ENCODE measurements around the gene LCNL1. TPM values are rescaled to one million over a fixed set of nuclear protein-coding genes. Genes with fewer than 3 reads are reported as not detected.
A peak's percentile ranks its signal among the peaks of the same experiment; 100 is the strongest.

The LCNL1 gene
- total RNA-seq, 6 donors from 2014 or later: 0.61 to 6.3 (median 1.8) TPM; not detected in 1

DNA sequence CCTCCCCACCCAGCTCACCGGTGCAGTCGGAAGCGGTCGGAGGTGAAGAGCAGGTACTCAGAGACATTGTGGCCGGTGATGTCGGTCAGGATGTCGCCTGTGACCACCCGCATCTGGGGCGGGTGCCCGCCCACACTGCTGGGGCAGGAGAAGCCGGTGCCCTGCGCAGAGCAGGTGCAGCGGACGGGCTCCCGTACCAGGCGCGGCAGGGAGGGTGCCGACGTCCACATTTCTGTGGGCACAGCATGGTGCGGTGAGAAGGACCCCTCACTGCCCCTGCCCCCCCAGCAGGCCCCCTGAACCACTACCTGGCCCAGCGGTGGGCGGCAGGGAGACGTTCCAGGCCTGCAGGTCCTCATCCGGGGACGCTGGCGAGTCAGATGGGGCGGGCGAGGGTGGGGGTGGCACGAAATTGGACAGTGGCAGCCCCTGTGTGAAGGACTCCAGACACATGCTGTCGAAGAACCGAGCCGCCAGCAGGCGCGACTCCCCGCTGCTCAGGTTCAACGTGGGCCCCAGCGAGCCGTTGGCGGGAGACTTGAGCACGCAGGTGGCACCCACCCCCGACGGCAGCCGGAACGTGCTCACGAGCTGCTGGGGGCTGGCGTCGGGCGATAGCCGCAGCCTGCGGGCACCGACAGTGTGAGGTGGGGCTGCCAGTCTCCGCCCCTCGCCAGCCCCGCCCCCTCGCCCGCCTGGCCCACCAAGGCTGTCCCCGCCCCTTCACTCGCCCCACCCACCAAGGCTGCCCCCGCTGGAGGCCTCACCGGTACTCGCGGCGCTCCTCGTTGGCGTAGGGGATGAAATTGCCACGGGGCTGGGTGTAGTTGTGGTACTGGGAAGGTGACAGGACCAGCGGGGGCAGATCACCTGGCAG lies 30.1 kb downstream of the LCNL1 start:
- no peaks in the 10 kb centered on the region for H3K4me1 ChIP-seq

DNA sequence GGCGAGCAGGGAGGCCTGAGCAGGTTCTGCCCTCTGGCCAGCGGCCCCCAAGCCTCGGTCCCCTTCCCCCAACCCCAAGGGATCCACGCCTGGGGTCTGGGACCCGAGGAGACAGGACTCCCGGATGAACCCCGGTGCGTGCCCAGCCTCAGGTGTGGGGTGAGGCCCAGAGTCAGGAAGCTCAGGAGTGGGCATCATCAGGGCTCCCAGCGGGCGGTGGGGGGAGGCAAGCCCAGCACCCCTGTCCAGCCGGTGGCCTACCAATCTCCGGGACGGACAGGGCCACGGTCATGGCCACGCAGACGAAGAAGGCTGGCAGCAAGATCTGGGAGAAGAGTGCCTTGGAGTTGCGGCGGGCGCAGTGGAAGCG lies 30.8 kb downstream of the LCNL1 start:
- 93 to 96% methylated on average over 12 of the region's 20 CpGs for WGBS, 2 donors
- H3K27ac ChIP-seq: no peak overlapping the region
- no peaks in the 10 kb centered on the region for H3K27me3 ChIP-seq
- H3K4me3 ChIP-seq: no peak overlapping the region
- DNase-seq: peak in 1 of 2 donors; percentile 75
- H3K4me1 ChIP-seq: no peaks in the 10 kb centered on the region
- ATAC-seq (ENCODE audit: low FRiP score in 2 of 2): no peak
- no peaks in the 10 kb centered on the region for H3K9me3 ChIP-seq
- TF ChIP-seq POLR2AphosphoS5 (IDR thresholded peaks at IDR 0.05): no peak
- TF ChIP-seq, protein P1, sequence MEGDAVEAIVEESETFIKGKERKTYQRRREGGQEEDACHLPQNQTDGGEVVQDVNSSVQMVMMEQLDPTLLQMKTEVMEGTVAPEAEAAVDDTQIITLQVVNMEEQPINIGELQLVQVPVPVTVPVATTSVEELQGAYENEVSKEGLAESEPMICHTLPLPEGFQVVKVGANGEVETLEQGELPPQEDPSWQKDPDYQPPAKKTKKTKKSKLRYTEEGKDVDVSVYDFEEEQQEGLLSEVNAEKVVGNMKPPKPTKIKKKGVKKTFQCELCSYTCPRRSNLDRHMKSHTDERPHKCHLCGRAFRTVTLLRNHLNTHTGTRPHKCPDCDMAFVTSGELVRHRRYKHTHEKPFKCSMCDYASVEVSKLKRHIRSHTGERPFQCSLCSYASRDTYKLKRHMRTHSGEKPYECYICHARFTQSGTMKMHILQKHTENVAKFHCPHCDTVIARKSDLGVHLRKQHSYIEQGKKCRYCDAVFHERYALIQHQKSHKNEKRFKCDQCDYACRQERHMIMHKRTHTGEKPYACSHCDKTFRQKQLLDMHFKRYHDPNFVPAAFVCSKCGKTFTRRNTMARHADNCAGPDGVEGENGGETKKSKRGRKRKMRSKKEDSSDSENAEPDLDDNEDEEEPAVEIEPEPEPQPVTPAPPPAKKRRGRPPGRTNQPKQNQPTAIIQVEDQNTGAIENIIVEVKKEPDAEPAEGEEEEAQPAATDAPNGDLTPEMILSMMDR (IDR thresholded peaks at IDR 0.05): no peak
- no peak for TF ChIP-seq EP300 (IDR thresholded peaks at IDR 0.05)
- TF ChIP-seq POLR2A (IDR thresholded peaks at IDR 0.05): no peak
- H3K36me3 ChIP-seq: peaks cover 0 to 78% (median 53%) of the 10 kb centered on the region in 4 donors

More for the DNA sequence above, 30.1 kb downstream of the LCNL1 start:
- Histone ChIP-seq H3K9me3 (no peaks in the 10 kb centered on the region), H3K36me3 (peaks cover 0 to 79% (median 54%) of the 10 kb centered on the region in 4 donors), H3K27ac (no peak overlapping the region), H3K27me3 (no peaks in the 10 kb centered on the region), H3K4me3 (no peak overlapping the region)
- ATAC-seq (ENCODE audit: low FRiP score in 2 of 2) (no peak), DNase-seq (peak in 1 of 2 donors; percentile 82)
- 86 to 95% methylated on average over 7 to 53 of the region's 67 CpGs for WGBS, 2 donors
- no peak for TF ChIP-seq EP300 (IDR thresholded peaks at IDR 0.05)
- TF ChIP-seq POLR2A (IDR thresholded peaks at IDR 0.05): no peak
- no peak for TF ChIP-seq POLR2AphosphoS5 (IDR thresholded peaks at IDR 0.05)
- TF ChIP-seq, protein P1 (IDR thresholded peaks at IDR 0.05): no peak

DNA sequence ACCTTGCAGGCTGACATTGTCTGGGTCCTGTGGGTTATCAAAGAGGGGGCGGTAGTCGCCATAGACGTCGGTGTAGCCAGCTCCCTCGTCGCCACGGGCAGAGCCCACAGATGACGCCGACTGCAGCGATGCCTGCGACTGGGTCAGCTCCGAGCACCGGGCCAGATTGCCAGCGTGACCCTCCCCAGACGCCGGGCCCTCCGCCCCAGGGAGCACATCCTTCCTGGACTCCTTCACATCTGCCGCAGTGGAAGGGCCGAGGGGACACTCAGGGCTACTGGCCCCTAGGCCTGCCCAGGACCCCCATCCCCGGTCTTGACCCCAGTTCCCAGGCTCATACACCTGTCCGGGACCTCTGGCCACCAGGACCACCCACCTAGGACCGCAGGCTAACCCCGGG lies 31.4 kb downstream of the LCNL1 start:
- peaks cover 0 to 77% (median 53%) of the 10 kb centered on the region in 4 donors for H3K36me3 ChIP-seq
- WGBS, 2 donors: 91% methylated on average over 23 of the region's 23 CpGs; no CpG with 5 or more reads in 1 of the 2 donors
- H3K27ac ChIP-seq: no peak overlapping the region
- no peaks in the 10 kb centered on the region for H3K9me3 ChIP-seq
- DNase-seq: peak in 1 of 2 donors; percentile 73
- H3K27me3 ChIP-seq: no peaks in the 10 kb centered on the region
- H3K4me3 ChIP-seq: no peak overlapping the region
- H3K4me1 ChIP-seq: no peaks in the 10 kb centered on the region
- no peak for TF ChIP-seq POLR2A (IDR thresholded peaks at IDR 0.05)
- no peak for TF ChIP-seq POLR2AphosphoS5 (IDR thresholded peaks at IDR 0.05)
- TF ChIP-seq, protein P1 (IDR thresholded peaks at IDR 0.05): no peak
- ATAC-seq (ENCODE audit: low FRiP score in 2 of 2): no peak

DNA sequence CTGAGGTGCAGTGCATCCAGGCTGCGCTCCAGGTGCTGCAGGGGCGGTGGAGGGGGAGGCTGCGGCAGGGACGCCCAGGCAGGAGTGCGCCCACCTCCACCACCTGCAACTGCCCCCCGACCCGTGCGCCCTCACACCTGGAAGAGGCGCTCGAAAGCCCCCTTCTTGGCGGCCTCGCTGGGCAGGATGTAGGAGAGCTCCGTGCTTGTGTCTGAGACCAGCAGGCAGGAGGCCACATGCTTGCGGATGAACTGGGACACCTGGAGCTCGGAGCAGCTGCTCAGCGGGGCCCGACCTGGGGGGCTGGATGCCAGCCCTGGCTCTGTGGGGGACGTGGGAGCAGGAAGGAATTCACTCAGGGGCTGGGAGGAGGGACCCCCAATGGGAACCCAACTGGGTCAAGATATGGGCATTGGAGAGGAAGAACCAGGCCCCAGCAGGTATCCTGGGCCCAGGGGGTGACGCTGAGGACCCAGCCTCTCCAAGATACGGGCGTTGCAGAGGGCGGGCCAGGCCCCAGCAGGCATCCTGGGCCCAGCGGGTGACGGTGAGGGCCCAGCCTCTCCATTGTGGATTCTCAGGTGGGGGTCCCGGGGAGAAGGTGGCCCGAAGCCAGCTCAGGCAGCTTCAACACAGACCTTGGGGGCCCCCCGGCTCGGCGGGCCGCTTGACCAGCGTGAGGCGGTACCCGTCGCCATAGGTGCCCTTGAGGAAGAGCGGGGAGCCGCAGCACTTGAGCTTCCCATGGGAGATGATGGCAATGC lies 32.2 kb downstream of the LCNL1 start:
- 95 to 96% methylated on average over 15 to 36 of the region's 36 CpGs for WGBS, 2 donors
- ATAC-seq (ENCODE audit: low FRiP score in 2 of 2) (no peak), DNase-seq (peak in 1 of 2 donors; percentile 69)
- H3K4me3 ChIP-seq: no peak overlapping the region
- H3K36me3 ChIP-seq: peaks cover 0 to 69% (median 47%) of the 10 kb centered on the region in 4 donors
- no peak overlapping the region for H3K27ac ChIP-seq
- no peaks in the 10 kb centered on the region for H3K27me3 ChIP-seq
- H3K9me3 ChIP-seq: no peaks in the 10 kb centered on the region
- no peaks in the 10 kb centered on the region for H3K4me1 ChIP-seq
- TF ChIP-seq POLR2A (IDR thresholded peaks at IDR 0.05): no peak
- TF ChIP-seq POLR2AphosphoS5 (IDR thresholded peaks at IDR 0.05): no peak

DNA sequence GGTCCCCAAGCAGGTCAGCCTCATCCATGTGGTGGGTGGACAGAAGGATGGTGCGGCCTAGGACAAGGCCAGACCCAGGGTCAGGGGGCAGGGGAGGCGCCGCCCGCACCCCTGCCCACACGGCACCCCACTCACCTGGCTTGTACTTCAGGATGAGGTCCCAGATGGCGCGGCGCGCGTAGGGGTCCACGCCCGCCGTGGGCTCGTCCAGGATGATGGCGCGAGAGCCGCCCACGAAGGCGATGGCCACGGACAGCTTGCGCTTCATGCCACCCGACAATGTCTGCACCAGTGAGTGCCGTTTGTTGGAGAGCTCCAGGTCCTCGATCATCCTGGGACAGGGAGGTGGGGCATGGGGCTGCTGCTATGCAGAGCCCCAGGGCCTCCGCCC lies 32.7 kb downstream of the LCNL1 start:
- Histone ChIP-seq H3K4me1 (no peaks in the 10 kb centered on the region), H3K27ac (no peak overlapping the region), H3K36me3 (peaks cover 0 to 66% (median 46%) of the 10 kb centered on the region in 4 donors), H3K4me3 (no peak overlapping the region), H3K27me3 (no peaks in the 10 kb centered on the region), H3K9me3 (no peaks in the 10 kb centered on the region)
- TF ChIP-seq, protein P1 (IDR thresholded peaks at IDR 0.05): no peak
- no peak for TF ChIP-seq POLR2AphosphoS5 (IDR thresholded peaks at IDR 0.05)
- TF ChIP-seq POLR2A (IDR thresholded peaks at IDR 0.05): no peak
- TF ChIP-seq EP300 (IDR thresholded peaks at IDR 0.05): no peak
- DNase-seq (peak in 1 of 2 donors; percentile 76), ATAC-seq (ENCODE audit: low FRiP score in 2 of 2) (no peak)
- WGBS, 2 donors: 94 to 96% methylated on average over 12 to 22 of the region's 25 CpGs

Data from upper lobe of left lung (tissue), 6 donors.